Measurements from ENCODE around the gene PLCB4.
"Not testable (repeated sequence)": the region's sequence is repeated elsewhere in the genome, so short reads cannot be mapped to it uniquely, and the experiment has no call there.

Gene PLCB4

GRCh38 chr20:9367328-9367727 is 298.4 kb downstream of the PLCB4 start:
- H3K4me1 Mint-ChIP-seq (ENCODE audit: low read depth), result no peaks in the 10 kb centered on the region
- no peak overlapping the region for H3K4me3 Mint-ChIP-seq
- no peaks in the 10 kb centered on the region for H3K36me3 Mint-ChIP-seq (ENCODE audit: low read depth)
- H3K27ac Mint-ChIP-seq, result no peak overlapping the region
- H3K9me3 Mint-ChIP-seq, result no peaks in the 10 kb centered on the region
- no peaks in the 10 kb centered on the region for H3K27me3 Mint-ChIP-seq (ENCODE audit: low read depth)

- no peaks in the 10 kb centered on the region for H3K27me3 Mint-ChIP-seq (ENCODE audit: low read depth)
- H3K27ac Mint-ChIP-seq, result no peak overlapping the region
- no peaks in the 10 kb centered on the region for H3K4me1 Mint-ChIP-seq (ENCODE audit: low read depth)
- no peak overlapping the region for H3K4me3 Mint-ChIP-seq
- H3K36me3 Mint-ChIP-seq (ENCODE audit: low read depth), result no peaks in the 10 kb centered on the region
- H3K9me3 Mint-ChIP-seq, result no peaks in the 10 kb centered on the region
Observed at GRCh38 chr20:9367746-9368145, 298.9 kb downstream of the PLCB4 start.

GRCh38 chr20:9368893-9369292 is 300.0 kb downstream of the PLCB4 start:
- no peak overlapping the region for H3K27ac Mint-ChIP-seq
- no peaks in the 10 kb centered on the region for H3K9me3 Mint-ChIP-seq
- no peak overlapping the region for H3K4me3 Mint-ChIP-seq
- no peaks in the 10 kb centered on the region for H3K36me3 Mint-ChIP-seq (ENCODE audit: low read depth)
- no peaks in the 10 kb centered on the region for H3K4me1 Mint-ChIP-seq (ENCODE audit: low read depth)
- no peaks in the 10 kb centered on the region for H3K27me3 Mint-ChIP-seq (ENCODE audit: low read depth)

GRCh38 chr20:9369557-9369956 is 300.7 kb downstream of the PLCB4 start:
- Mint-ChIP-seq H3K27ac (no peak overlapping the region), H3K36me3 (ENCODE audit: low read depth) (no peaks in the 10 kb centered on the region), H3K9me3 (no peaks in the 10 kb centered on the region), H3K4me3 (no peak overlapping the region), H3K4me1 (ENCODE audit: low read depth) (no peaks in the 10 kb centered on the region), H3K27me3 (ENCODE audit: low read depth) (no peaks in the 10 kb centered on the region)

- Mint-ChIP-seq H3K9me3 (no peaks in the 10 kb centered on the region), H3K4me1 (ENCODE audit: low read depth) (no peaks in the 10 kb centered on the region), H3K27ac (no peak overlapping the region), H3K27me3 (ENCODE audit: low read depth) (no peaks in the 10 kb centered on the region), H3K4me3 (no peak overlapping the region), H3K36me3 (ENCODE audit: low read depth) (no peaks in the 10 kb centered on the region)
Observed at GRCh38 chr20:9374072-9374471, 305.2 kb downstream of the PLCB4 start.

- Mint-ChIP-seq H3K36me3 (ENCODE audit: low read depth) (no peaks in the 10 kb centered on the region), H3K27ac (no peak overlapping the region), H3K4me3 (no peak overlapping the region), H3K4me1 (ENCODE audit: low read depth) (no peaks in the 10 kb centered on the region), H3K9me3 (no peaks in the 10 kb centered on the region), H3K27me3 (ENCODE audit: low read depth) (no peaks in the 10 kb centered on the region)
Observed at GRCh38 chr20:9374480-9374879, 305.6 kb downstream of the PLCB4 start.

GRCh38 chr20:9375221-9375681 is 306.4 kb downstream of the PLCB4 start:
- H3K27ac Mint-ChIP-seq, result no peak overlapping the region
- H3K9me3 Mint-ChIP-seq, result no peaks in the 10 kb centered on the region
- H3K4me1 Mint-ChIP-seq (ENCODE audit: low read depth), result no peaks in the 10 kb centered on the region
- no peak overlapping the region for H3K4me3 Mint-ChIP-seq
- H3K36me3 Mint-ChIP-seq (ENCODE audit: low read depth), result no peaks in the 10 kb centered on the region
- H3K27me3 Mint-ChIP-seq (ENCODE audit: low read depth), result no peaks in the 10 kb centered on the region

GRCh38 chr20:9377007-9377406 is 308.1 kb downstream of the PLCB4 start:
- Mint-ChIP-seq H3K9me3 (no peaks in the 10 kb centered on the region), H3K4me3 (no peak overlapping the region), H3K27ac (no peak overlapping the region), H3K36me3 (ENCODE audit: low read depth) (no peaks in the 10 kb centered on the region), H3K27me3 (ENCODE audit: low read depth) (no peaks in the 10 kb centered on the region), H3K4me1 (ENCODE audit: low read depth) (no peaks in the 10 kb centered on the region)

GRCh38 chr20:9385345-9386310 is 316.7 kb downstream of the PLCB4 start:
- not testable (repeated sequence) for H3K4me1 Mint-ChIP-seq (ENCODE audit: low read depth); H3K36me3 Mint-ChIP-seq (ENCODE audit: low read depth); H3K27ac Mint-ChIP-seq; H3K9me3 Mint-ChIP-seq; H3K4me3 Mint-ChIP-seq; H3K27me3 Mint-ChIP-seq (ENCODE audit: low read depth)

GRCh38 chr20:9388160-9388812 is 319.4 kb downstream of the PLCB4 start:
- H3K27me3 Mint-ChIP-seq (ENCODE audit: low read depth), result no peaks in the 10 kb centered on the region
- no peaks in the 10 kb centered on the region for H3K4me1 Mint-ChIP-seq (ENCODE audit: low read depth)
- H3K4me3 Mint-ChIP-seq, result no peak overlapping the region
- H3K27ac Mint-ChIP-seq, result no peak overlapping the region
- no peaks in the 10 kb centered on the region for H3K9me3 Mint-ChIP-seq
- H3K36me3 Mint-ChIP-seq (ENCODE audit: low read depth), result no peaks in the 10 kb centered on the region

- Mint-ChIP-seq H3K27me3 (ENCODE audit: low read depth) (no peaks in the 10 kb centered on the region), H3K27ac (no peak overlapping the region), H3K9me3 (no peaks in the 10 kb centered on the region), H3K4me1 (ENCODE audit: low read depth) (no peaks in the 10 kb centered on the region), H3K4me3 (no peak overlapping the region), H3K36me3 (ENCODE audit: low read depth) (no peaks in the 10 kb centered on the region)
Observed at GRCh38 chr20:9388813-9389161, 319.9 kb downstream of the PLCB4 start.

GRCh38 chr20:9389346-9389745 is 320.5 kb downstream of the PLCB4 start:
- no peaks in the 10 kb centered on the region for H3K9me3 Mint-ChIP-seq
- H3K36me3 Mint-ChIP-seq (ENCODE audit: low read depth), result no peaks in the 10 kb centered on the region
- no peaks in the 10 kb centered on the region for H3K4me1 Mint-ChIP-seq (ENCODE audit: low read depth)
- no peak overlapping the region for H3K4me3 Mint-ChIP-seq
- no peak overlapping the region for H3K27ac Mint-ChIP-seq
- H3K27me3 Mint-ChIP-seq (ENCODE audit: low read depth), result no peaks in the 10 kb centered on the region

GRCh38 chr20:9390441-9390840 is 321.6 kb downstream of the PLCB4 start:
- Mint-ChIP-seq H3K27ac (no peak overlapping the region), H3K27me3 (ENCODE audit: low read depth) (no peaks in the 10 kb centered on the region), H3K36me3 (ENCODE audit: low read depth) (no peaks in the 10 kb centered on the region), H3K4me3 (no peak overlapping the region), H3K4me1 (ENCODE audit: low read depth) (no peaks in the 10 kb centered on the region), H3K9me3 (no peaks in the 10 kb centered on the region)

- H3K4me3 Mint-ChIP-seq, result no peak overlapping the region
- H3K27me3 Mint-ChIP-seq (ENCODE audit: low read depth), result no peaks in the 10 kb centered on the region
Observed at GRCh38 chr20:9392892-9393857, 324.3 kb downstream of the PLCB4 start.

More at GRCh38 chr20:9392892-9393857, 324.3 kb downstream of the PLCB4 start:
- H3K36me3 Mint-ChIP-seq (ENCODE audit: low read depth), result no peaks in the 10 kb centered on the region
- H3K9me3 Mint-ChIP-seq, result no peaks in the 10 kb centered on the region
- H3K4me1 Mint-ChIP-seq (ENCODE audit: low read depth), result no peaks in the 10 kb centered on the region
- no peak overlapping the region for H3K27ac Mint-ChIP-seq
